Right atrium auricular region (tissue), 2 donors: ENCODE data around the gene LIPJ. TPM values are rescaled to one million over a fixed set of nuclear protein-coding genes. Genes with fewer than 3 reads are reported as not detected.

Experiments
- DNase-seq: peaks from one replicate; pipeline ENCODE4 v3.0.0-alpha.2; 2019; ENCODE audit warnings: low spot score
- H3K27ac ChIP-seq, 2 donors: fragments of 200-600 bp; sonication (generic); 1 replicate in 1 of 2; 2 replicates in 1 of 2; pipeline ENCODE4 v1.5.1; 2016 to 2019
- H3K27me3 ChIP-seq, 2 donors: fragments of 200-600 bp; sonication (generic); one replicate each; pipeline versions ENCODE4 v1.5.1 to v1.6.0; 2017 to 2019
- H3K36me3 ChIP-seq: fragments of 200-600 bp; sonication (generic); one replicate; pipeline ENCODE4 v1.5.1; 2016
- H3K4me1 ChIP-seq, 2 donors: fragments of 200-600 bp; sonication (generic); one replicate each; pipeline versions ENCODE4 v1.5.1 to v1.6.0; 2017 to 2019
- H3K4me3 ChIP-seq, 2 donors: fragments of 200-600 bp; sonication (generic); 1 replicate in 1 of 2; 2 replicates in 1 of 2; pipeline ENCODE4 v1.5.1; 2017 to 2019; ENCODE audit warnings: mild to moderate bottlenecking in 1 of 2, moderate library complexity in 1 of 2
- H3K9me3 ChIP-seq, 2 donors: fragments of 200-600 bp; sonication (generic); one replicate each; pipeline ENCODE4 v1.5.1; 2019
- total RNA-seq, 2 donors: library from RNA; depleted of rRNA; stranded (reverse); fragments of >200 nt; gene quantifications; one replicate each; pipeline ENCODE4 v1.1.0, GENCODE V29; 2016
- TF ChIP-seq, protein P1 (sequence below), 2 donors: fragments of 200-600 bp; sonication (generic); IDR thresholded peaks; one replicate each; pipeline ENCODE4 v1.5.1; 2019; ENCODE audit warnings: antibody characterized with exemption in 2 of 2

The LIPJ gene
- total RNA-seq, 2 donors from 2014 or later, result 0.08 TPM; not detected in 1

DNA sequence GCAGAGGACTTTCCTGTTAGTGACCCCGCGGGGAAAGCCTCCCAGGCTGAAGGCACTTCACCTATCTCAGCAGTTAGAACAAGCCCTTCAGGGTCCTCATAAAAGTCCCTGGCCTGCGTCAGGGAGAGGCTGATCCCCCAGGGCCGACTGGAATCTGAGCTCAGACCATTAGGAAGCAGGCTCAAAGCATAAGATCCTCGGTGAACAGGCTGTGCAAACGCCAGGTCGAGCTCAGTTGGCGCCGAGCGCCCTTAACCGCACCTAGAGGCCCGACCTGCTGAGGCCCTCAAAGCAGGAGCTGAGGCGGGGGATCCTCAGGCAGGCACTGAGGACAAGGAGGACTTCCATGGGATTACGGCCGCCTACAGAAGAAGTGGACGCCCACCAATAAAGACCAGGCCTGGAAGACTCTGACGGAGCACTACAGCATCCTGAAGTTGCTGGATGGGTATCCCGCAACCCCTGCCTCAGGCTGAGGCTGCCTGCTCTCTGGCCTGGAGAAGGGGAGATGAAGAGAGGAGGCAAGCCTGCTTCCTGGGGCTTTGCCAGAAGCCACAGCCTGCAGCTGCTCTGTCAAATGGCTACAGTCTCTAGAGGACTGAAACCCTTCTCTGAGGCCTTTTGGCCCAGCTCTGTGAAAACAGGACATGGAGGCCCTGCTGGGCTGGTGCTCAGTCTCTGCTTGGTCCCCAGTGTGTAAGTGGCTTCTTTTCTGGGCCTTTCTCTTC is 29.9 kb downstream of the LIPJ start:
- H3K27ac ChIP-seq, result peak overlapping the region in 1 of 2 donors; percentile 16
- no peaks in the 10 kb centered on the region for H3K36me3 ChIP-seq
- H3K4me3 ChIP-seq, result no peak overlapping the region
- TF ChIP-seq, protein P1, sequence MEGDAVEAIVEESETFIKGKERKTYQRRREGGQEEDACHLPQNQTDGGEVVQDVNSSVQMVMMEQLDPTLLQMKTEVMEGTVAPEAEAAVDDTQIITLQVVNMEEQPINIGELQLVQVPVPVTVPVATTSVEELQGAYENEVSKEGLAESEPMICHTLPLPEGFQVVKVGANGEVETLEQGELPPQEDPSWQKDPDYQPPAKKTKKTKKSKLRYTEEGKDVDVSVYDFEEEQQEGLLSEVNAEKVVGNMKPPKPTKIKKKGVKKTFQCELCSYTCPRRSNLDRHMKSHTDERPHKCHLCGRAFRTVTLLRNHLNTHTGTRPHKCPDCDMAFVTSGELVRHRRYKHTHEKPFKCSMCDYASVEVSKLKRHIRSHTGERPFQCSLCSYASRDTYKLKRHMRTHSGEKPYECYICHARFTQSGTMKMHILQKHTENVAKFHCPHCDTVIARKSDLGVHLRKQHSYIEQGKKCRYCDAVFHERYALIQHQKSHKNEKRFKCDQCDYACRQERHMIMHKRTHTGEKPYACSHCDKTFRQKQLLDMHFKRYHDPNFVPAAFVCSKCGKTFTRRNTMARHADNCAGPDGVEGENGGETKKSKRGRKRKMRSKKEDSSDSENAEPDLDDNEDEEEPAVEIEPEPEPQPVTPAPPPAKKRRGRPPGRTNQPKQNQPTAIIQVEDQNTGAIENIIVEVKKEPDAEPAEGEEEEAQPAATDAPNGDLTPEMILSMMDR (IDR thresholded peaks at IDR 0.05), result no peak
- no peaks in the 10 kb centered on the region for H3K27me3 ChIP-seq
- H3K4me1 ChIP-seq, result no peaks in the 10 kb centered on the region
- no peak for DNase-seq
- H3K9me3 ChIP-seq, result peaks cover 0 to 9% of the 10 kb centered on the region in 2 donors

- Histone ChIP-seq H3K9me3 (peaks cover 0 to 9% of the 10 kb centered on the region in 2 donors), H3K4me3 (no peak overlapping the region), H3K27me3 (no peaks in the 10 kb centered on the region), H3K27ac (no peak overlapping the region), H3K4me1 (no peaks in the 10 kb centered on the region), H3K36me3 (no peaks in the 10 kb centered on the region)
- TF ChIP-seq, protein P1 (IDR thresholded peaks at IDR 0.05), result no peak
- no peak for DNase-seq
These were observed 31.3 kb downstream of the LIPJ start for GRCh38 chr10:88617772-88618300.

- TF ChIP-seq, protein P1 (IDR thresholded peaks at IDR 0.05), result no peak
- Histone ChIP-seq H3K4me3 (no peak overlapping the region), H3K27me3 (no peaks in the 10 kb centered on the region), H3K27ac (no peak overlapping the region), H3K4me1 (no peaks in the 10 kb centered on the region), H3K9me3 (peaks cover 0 to 9% of the 10 kb centered on the region in 2 donors), H3K36me3 (no peaks in the 10 kb centered on the region)
- no peak for DNase-seq
These were observed 31.9 kb downstream of the LIPJ start for GRCh38 chr10:88618496-88618895.

- DNase-seq, result no peak
- no peak overlapping the region for H3K4me3 ChIP-seq
- H3K4me1 ChIP-seq, result no peaks in the 10 kb centered on the region
- peaks cover 0 to 4% of the 10 kb centered on the region in 2 donors for H3K9me3 ChIP-seq
- TF ChIP-seq, protein P1 (IDR thresholded peaks at IDR 0.05), result no peak
- H3K36me3 ChIP-seq, result no peaks in the 10 kb centered on the region
- H3K27me3 ChIP-seq, result no peaks in the 10 kb centered on the region
- no peak overlapping the region for H3K27ac ChIP-seq
These were observed 33.9 kb downstream of the LIPJ start for GRCh38 chr10:88620441-88620840.

GRCh38 chr10:88623835-88624234 is 37.3 kb downstream of the LIPJ start:
- no peaks in the 10 kb centered on the region for H3K4me1 ChIP-seq
- no peak overlapping the region for H3K4me3 ChIP-seq
- no peaks in the 10 kb centered on the region for H3K27me3 ChIP-seq
- TF ChIP-seq, protein P1 (IDR thresholded peaks at IDR 0.05), result no peak
- H3K9me3 ChIP-seq, result peaks cover 0 to 10% of the 10 kb centered on the region in 2 donors
- H3K27ac ChIP-seq, result no peak overlapping the region
- DNase-seq, result no peak
- no peaks in the 10 kb centered on the region for H3K36me3 ChIP-seq
